Measurements from ENCODE around the gene RGP1.

DNA sequence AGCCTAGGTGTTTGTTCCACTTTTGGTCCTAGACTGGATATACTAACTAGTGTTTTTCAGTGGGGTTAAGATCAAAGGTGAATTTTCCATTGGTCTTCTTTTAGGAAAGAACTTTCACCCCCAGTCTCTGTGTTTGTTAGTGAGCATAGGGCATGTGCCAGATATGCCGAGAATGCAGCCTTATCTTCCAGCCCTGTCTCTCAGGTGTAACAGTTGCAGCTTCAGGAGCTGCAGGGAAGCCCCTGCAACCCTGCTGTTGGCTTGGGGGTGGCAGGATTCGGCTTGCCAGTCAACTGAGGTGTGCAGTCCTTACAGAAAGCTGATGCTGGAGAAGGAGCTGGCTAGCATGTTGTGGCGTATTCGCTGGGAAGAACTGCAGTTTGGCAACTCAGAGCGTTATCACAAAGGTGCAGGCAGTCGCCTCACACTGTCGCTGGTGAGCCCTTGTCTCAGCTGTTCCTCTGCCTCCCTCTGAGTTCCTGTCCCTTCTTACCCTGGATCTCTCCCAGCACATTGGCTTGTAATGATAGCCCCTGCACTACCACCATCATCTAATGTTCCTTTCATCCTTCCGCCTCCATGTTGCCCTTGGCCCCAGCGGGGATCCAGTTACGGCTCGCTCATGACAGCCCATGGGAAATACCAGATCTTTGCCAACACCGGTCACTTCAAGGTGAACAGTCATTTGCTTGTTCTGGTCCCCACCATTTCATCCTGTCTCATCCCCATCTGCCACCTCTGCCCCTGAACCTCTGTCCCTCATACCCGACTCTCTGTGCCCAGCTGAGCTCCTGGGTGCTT lies 52.4 kb downstream of the RGP1 start:
- TF ChIP-seq, protein P1, sequence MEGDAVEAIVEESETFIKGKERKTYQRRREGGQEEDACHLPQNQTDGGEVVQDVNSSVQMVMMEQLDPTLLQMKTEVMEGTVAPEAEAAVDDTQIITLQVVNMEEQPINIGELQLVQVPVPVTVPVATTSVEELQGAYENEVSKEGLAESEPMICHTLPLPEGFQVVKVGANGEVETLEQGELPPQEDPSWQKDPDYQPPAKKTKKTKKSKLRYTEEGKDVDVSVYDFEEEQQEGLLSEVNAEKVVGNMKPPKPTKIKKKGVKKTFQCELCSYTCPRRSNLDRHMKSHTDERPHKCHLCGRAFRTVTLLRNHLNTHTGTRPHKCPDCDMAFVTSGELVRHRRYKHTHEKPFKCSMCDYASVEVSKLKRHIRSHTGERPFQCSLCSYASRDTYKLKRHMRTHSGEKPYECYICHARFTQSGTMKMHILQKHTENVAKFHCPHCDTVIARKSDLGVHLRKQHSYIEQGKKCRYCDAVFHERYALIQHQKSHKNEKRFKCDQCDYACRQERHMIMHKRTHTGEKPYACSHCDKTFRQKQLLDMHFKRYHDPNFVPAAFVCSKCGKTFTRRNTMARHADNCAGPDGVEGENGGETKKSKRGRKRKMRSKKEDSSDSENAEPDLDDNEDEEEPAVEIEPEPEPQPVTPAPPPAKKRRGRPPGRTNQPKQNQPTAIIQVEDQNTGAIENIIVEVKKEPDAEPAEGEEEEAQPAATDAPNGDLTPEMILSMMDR (IDR thresholded peaks at IDR 0.05), result no peak
- TF ChIP-seq EZH2 (IDR thresholded peaks at IDR 0.05) (no peak), EZH2phosphoT487 (IDR thresholded peaks at IDR 0.05) (no peak)

Data from neural progenitor cell (in vitro differentiated cells).